ENCODE data around the gene ZNF93.
A peak's percentile ranks its signal among the peaks of the same experiment; 100 is the strongest.
"Not testable (repeated sequence)": the region's sequence is repeated elsewhere in the genome, so short reads cannot be mapped to it uniquely, and the experiment has no call there.

DNA sequence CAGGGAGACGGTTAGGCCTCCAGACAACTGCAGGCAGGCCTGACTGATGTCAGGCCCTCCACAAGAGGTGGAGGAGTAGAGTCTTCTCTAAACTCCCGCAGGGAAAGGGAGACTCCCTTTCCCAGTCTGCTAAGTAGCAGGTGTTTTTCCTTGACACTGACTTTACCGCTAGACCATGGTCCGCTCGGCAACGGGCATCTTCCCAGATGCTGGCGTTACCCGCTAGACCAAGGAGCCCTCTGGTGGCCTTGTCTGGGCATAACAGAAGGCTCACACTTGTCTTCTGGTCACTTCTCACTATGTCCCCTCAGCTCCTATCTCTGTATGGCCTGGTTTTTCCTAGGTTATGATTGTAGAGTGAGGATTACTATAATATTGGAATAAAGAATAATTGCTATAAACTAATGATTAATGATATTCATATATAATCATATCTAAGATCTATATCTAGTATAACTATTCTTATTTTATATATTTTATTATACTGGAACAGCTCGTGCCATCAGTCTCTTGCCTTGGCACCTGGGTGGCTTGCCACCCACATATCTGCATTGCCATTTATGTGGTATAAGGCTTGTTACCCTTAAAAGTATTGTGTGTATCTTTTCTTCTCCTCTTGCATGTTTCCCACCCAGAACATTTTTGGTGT lies 58.5 kb downstream of the ZNF93 start:
- TF ChIP-seq, protein P1, sequence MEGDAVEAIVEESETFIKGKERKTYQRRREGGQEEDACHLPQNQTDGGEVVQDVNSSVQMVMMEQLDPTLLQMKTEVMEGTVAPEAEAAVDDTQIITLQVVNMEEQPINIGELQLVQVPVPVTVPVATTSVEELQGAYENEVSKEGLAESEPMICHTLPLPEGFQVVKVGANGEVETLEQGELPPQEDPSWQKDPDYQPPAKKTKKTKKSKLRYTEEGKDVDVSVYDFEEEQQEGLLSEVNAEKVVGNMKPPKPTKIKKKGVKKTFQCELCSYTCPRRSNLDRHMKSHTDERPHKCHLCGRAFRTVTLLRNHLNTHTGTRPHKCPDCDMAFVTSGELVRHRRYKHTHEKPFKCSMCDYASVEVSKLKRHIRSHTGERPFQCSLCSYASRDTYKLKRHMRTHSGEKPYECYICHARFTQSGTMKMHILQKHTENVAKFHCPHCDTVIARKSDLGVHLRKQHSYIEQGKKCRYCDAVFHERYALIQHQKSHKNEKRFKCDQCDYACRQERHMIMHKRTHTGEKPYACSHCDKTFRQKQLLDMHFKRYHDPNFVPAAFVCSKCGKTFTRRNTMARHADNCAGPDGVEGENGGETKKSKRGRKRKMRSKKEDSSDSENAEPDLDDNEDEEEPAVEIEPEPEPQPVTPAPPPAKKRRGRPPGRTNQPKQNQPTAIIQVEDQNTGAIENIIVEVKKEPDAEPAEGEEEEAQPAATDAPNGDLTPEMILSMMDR (conservative IDR thresholded peaks at IDR 0.05 in 1 of 2, IDR thresholded peaks at IDR 0.05 in 1 of 2; ENCODE audit: low read depth in 1 of 2, low read length in 2 of 2), result peak; percentile 50 to 58
- not testable (repeated sequence) for TF ChIP-seq EZH2 (IDR thresholded peaks at IDR 0.05; ENCODE audit: low read length, missing control alignments)

Data from fibroblast of lung (primary cell).